HUES48 (cell line): Measurements from ENCODE around the gene CLSTN2.

Source experiments
- H3K27ac ChIP-seq: one replicate; pipeline ENCODE4 v1.7.0; 2013; ENCODE audit warnings: low read depth, low read length, inconsistent platforms
- H3K27me3 ChIP-seq: 2 replicates; pipeline ENCODE4 v1.6.1; 2013; ENCODE audit warnings: mild to moderate bottlenecking, low read length; ENCODE audit not compliant: control insufficient read depth, insufficient read depth
- H3K36me3 ChIP-seq: 2 replicates; pipeline ENCODE4 v1.6.1; 2013; ENCODE audit warnings: low read length; ENCODE audit not compliant: control insufficient read depth, insufficient read depth
- H3K4me1 ChIP-seq: 2 replicates; pipeline ENCODE4 v1.6.1; 2013; ENCODE audit warnings: mild to moderate bottlenecking, low read length; ENCODE audit not compliant: control insufficient read depth, insufficient read depth
- H3K4me3 ChIP-seq: 2 replicates; pipeline ENCODE4 v1.5.1; 2013; ENCODE audit warnings: mild to moderate bottlenecking, low read depth, low read length
- H3K9ac ChIP-seq: 2 replicates; pipeline ENCODE4 v1.6.1; 2013; ENCODE audit warnings: mild to moderate bottlenecking, low read depth, low read length, moderate library complexity
- H3K9me3 ChIP-seq: 2 replicates; pipeline ENCODE4 v1.6.1; 2013; ENCODE audit warnings: low read length; ENCODE audit not compliant: control insufficient read depth, insufficient read depth

Gene CLSTN2

GRCh38 chr3:140359233-140359995 is 424.4 kb downstream of the CLSTN2 start:
- Histone ChIP-seq H3K27me3 (no peaks in the 10 kb centered on the region), H3K9me3 (no peaks in the 10 kb centered on the region), H3K4me1 (no peaks in the 10 kb centered on the region), H3K27ac (no peak overlapping the region), H3K9ac (no peak overlapping the region), H3K36me3 (no peaks in the 10 kb centered on the region), H3K4me3 (no peak overlapping the region)

- Histone ChIP-seq H3K36me3 (no peaks in the 10 kb centered on the region), H3K4me3 (no peak overlapping the region), H3K27ac (no peak overlapping the region), H3K9me3 (no peaks in the 10 kb centered on the region), H3K4me1 (no peaks in the 10 kb centered on the region), H3K27me3 (no peaks in the 10 kb centered on the region), H3K9ac (no peak overlapping the region)
Measured at GRCh38 chr3:140360332-140360731, 425.3 kb downstream of the CLSTN2 start.

- Histone ChIP-seq H3K9me3 (no peaks in the 10 kb centered on the region), H3K36me3 (no peaks in the 10 kb centered on the region)
Measured at GRCh38 chr3:140363801-140364200, 428.8 kb downstream of the CLSTN2 start.

GRCh38 chr3:140365872-140366697 is 431.1 kb downstream of the CLSTN2 start:
- no peak overlapping the region for H3K27ac ChIP-seq
- H3K4me1 ChIP-seq = no peaks in the 10 kb centered on the region; the same call in 1 of the 2 replicates
- H3K9ac ChIP-seq = no peak overlapping the region
- no peak overlapping the region for H3K4me3 ChIP-seq
- no peaks in the 10 kb centered on the region for H3K36me3 ChIP-seq
- no peaks in the 10 kb centered on the region for H3K9me3 ChIP-seq
- H3K27me3 ChIP-seq = no peaks in the 10 kb centered on the region

More at GRCh38 chr3:140363801-140364200, 428.8 kb downstream of the CLSTN2 start:
- Histone ChIP-seq H3K4me3 (no peak overlapping the region), H3K27me3 (no peaks in the 10 kb centered on the region), H3K4me1 (no peaks in the 10 kb centered on the region; the same call in 1 of the 2 replicates), H3K9ac (no peak overlapping the region), H3K27ac (no peak overlapping the region)

- Histone ChIP-seq H3K4me3 (no peak overlapping the region), H3K9me3 (no peaks in the 10 kb centered on the region), H3K27ac (no peak overlapping the region), H3K4me1 (no peaks in the 10 kb centered on the region; the same call in 1 of the 2 replicates), H3K27me3 (no peaks in the 10 kb centered on the region), H3K36me3 (no peaks in the 10 kb centered on the region), H3K9ac (no peak overlapping the region)
Measured at GRCh38 chr3:140368223-140368811, 433.3 kb downstream of the CLSTN2 start.

- H3K4me3 ChIP-seq = no peak overlapping the region
- no peaks in the 10 kb centered on the region for H3K36me3 ChIP-seq
- no peak overlapping the region for H3K27ac ChIP-seq
- H3K4me1 ChIP-seq = no peaks in the 10 kb centered on the region; the same call in 1 of the 2 replicates
- H3K9ac ChIP-seq = no peak overlapping the region
- H3K27me3 ChIP-seq = no peaks in the 10 kb centered on the region
- H3K9me3 ChIP-seq = no peaks in the 10 kb centered on the region
Measured at GRCh38 chr3:140370686-140371085, 435.7 kb downstream of the CLSTN2 start.

- Histone ChIP-seq H3K27me3 (no peaks in the 10 kb centered on the region), H3K9ac (no peak overlapping the region), H3K27ac (no peak overlapping the region), H3K9me3 (no peaks in the 10 kb centered on the region), H3K4me3 (no peak overlapping the region), H3K36me3 (no peaks in the 10 kb centered on the region), H3K4me1 (no peaks in the 10 kb centered on the region; the same call in 1 of the 2 replicates)
Measured at GRCh38 chr3:140373234-140373633, 438.2 kb downstream of the CLSTN2 start.

GRCh38 chr3:140375002-140375401 is 440.0 kb downstream of the CLSTN2 start:
- Histone ChIP-seq H3K36me3 (no peaks in the 10 kb centered on the region), H3K4me3 (no peak overlapping the region), H3K4me1 (no peaks in the 10 kb centered on the region), H3K27me3 (no peaks in the 10 kb centered on the region), H3K9me3 (no peaks in the 10 kb centered on the region), H3K9ac (no peak overlapping the region), H3K27ac (no peak overlapping the region)

- Histone ChIP-seq H3K27me3 (no peaks in the 10 kb centered on the region), H3K27ac (no peak overlapping the region), H3K4me1 (no peaks in the 10 kb centered on the region), H3K36me3 (no peaks in the 10 kb centered on the region), H3K4me3 (no peak overlapping the region), H3K9me3 (no peaks in the 10 kb centered on the region), H3K9ac (no peak overlapping the region)
Measured at GRCh38 chr3:140376136-140376889, 441.3 kb downstream of the CLSTN2 start.

GRCh38 chr3:140377644-140378043 is 442.7 kb downstream of the CLSTN2 start:
- Histone ChIP-seq H3K27me3 (no peaks in the 10 kb centered on the region), H3K36me3 (no peaks in the 10 kb centered on the region), H3K9ac (no peak overlapping the region), H3K27ac (no peak overlapping the region), H3K4me3 (no peak overlapping the region), H3K4me1 (0 out of 2 replicates have a peak, but pooled peaks cover under 1% of the 10 kb centered on the region), H3K9me3 (no peaks in the 10 kb centered on the region)
